NCI-H1930 (cell line): ENCODE data around the gene SKIC8.
"Not testable (repeated sequence)": the region's sequence is repeated elsewhere in the genome, so short reads cannot be mapped to it uniquely, and the experiment has no call there.

ENCODE experiments used
- DNase-seq, 2 experiments: peaks; one replicate each; lab custom pipeline; 2025; lab: John Stamatoyannopoulos, UW

SKIC8 gene

GRCh38 chr15:78251136-78251535, 48.3 kb downstream of the SKIC8 start:
- DNase-seq, result no peak

DNA sequence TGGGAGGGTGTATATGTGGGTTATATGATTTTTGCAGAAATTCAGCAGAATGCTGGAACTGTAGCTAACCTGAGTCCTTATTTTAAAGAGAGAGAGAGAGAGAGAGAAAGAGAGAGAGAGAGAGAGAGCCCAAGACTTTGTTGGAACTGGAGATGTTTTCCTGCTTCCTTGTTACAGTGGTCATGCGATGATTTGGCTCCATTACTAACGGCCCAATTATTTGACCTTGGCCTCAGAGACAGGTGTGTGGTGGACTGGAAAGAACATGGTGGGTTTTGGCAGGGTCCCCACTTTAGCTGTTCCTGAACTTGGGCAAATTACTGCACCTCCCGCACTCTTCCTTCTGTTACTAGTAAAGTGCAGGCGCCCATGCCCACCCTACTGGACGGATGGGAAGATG, 50.3 kb downstream of the SKIC8 start:
- no peak for DNase-seq

DNA sequence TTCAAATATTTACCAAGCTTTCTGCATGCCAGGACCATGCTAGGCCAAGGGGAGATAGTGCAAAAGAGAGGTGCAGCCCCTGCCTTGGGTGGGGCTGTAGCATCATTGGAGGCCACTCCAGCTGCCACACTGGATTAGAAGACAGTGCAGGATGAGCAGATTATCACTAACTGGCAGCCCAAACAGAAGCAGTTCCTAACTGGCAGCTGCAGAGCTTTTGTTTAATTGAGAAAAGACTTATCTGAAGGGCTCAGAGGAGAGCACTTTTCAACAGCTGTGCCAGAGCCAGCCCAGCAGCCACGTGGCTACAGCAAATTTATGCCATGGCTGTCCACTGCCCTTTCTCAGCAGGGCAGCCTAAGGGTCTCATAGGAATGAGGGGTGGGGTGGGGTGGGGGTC, 51.5 kb downstream of the SKIC8 start:
- no peak for DNase-seq

DNA sequence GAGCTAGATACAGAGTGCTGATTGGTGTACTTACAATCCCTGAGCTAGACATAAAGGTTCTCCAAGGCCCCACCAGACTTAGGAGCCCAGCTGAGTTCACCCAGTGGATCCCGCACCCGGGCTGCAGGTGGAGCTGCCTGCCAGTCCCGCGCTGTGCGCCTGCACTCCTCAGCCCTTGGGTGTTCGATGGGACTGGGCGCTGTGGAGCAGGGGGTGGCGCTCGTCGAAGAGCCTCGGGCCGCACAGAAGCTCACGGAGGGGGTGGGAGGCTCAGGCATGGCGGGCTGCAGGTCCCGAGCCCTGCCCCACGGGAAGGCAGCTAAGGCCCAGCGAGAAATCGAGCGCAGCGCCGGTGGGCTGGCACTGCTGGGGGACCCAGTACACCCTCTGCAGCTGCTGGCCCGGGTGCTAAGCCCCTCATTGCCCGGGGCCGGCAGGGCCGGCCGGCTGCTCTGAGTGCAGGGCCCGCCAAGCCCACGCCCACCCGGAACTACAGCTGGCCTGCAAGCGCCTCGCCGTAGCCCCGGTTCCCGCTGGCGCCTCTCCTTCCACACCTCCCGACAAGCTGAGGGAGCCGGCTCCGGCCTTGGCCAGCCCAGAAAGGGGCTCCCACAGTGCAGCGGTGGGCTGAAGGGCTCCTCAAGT, 53.3 kb downstream of the SKIC8 start:
- DNase-seq, result not testable (repeated sequence)

DNA sequence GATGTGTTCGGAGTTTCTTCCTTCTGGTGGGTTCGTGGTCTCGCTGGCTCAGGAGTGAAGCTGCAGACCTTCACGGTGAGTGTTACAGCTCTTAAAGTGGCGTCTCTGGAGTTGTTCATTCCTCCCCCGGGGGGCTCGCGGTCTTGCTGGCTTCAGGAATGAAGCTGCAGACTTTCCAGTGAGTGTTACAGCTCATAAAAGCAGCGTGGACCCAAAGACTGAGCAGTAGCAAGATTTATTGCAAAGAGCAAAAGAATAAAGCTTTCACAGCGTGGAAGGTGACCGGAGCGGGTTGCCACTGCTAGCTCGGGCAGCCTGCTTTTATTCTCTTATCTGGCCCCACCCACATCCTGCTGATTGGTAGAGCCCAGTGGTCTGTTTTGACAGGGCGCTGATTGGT, 54.0 kb downstream of the SKIC8 start:
- DNase-seq, result not testable (repeated sequence)

DNA sequence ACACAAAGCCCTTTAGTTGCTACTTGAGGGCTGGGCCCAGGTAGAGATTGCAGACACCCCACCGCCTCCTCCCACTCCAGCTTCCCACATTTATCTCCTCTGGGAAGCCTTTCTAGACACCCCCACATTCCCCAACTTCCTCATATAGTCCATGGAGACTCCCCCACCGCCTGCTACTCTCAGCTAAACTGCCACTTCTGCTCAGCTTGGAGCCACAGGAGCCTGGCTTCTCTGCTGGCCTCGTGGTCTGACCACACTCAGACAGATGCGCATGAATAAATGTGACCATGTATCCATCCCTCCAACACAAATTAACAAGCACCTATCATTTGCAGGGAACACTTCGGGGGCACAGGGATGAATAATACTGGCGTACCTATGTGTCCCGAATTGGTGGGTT, 54.5 kb downstream of the SKIC8 start:
- no peak for DNase-seq

GRCh38 chr15:78244101-78244500, 55.3 kb downstream of the SKIC8 start:
- DNase-seq, result no peak

GRCh38 chr15:78243491-78243941, 55.9 kb downstream of the SKIC8 start:
- no peak for DNase-seq

DNA sequence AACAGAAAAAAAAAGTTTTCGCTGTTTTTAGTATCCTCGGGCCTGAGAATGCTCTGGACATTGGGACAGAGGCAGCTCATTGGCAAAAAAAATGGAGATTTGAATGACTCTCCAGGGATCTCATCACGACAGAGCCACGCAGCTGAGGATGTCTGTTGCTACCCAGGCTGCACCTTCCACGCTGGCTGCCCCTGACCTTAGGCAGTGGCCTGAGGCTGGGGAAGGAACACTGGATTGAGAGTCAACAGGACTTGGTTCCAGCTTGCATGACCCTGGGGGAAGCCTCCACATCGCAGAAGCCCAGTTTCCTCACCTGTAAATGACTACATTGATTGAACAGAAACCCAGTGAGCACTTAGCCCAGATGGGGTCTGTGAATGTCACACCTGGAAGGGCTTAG, 56.4 kb downstream of the SKIC8 start:
- DNase-seq, result no peak

DNA sequence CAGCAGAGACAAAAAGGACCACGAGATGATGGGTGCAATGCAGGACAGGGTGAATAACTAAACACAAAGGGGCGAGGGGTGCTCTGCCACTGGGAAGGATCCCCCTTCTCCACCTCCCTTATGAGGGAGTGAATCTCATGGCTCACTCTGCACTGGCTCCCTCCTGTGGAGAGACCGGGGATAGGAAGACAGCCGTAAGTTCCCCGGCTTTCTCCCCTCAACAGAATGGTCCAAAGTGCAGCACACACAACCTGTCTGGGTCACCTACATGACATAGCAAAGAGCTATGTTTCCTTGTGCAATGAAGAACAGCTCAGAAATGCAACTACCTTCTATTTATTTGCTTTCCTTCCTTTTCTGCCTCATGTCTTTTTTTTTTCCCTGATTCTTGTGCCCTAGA, 57.3 kb downstream of the SKIC8 start:
- no peak for DNase-seq

GRCh38 chr15:78241017-78241416, 58.4 kb downstream of the SKIC8 start:
- DNase-seq, result peak; percentile 47 to 60

GRCh38 chr15:78239811-78240210, 59.6 kb downstream of the SKIC8 start:
- no peak for DNase-seq

GRCh38 chr15:78237146-78237545, 62.3 kb downstream of the SKIC8 start:
- no peak for DNase-seq

GRCh38 chr15:78236491-78236890, 62.9 kb downstream of the SKIC8 start:
- DNase-seq, result no peak

DNA sequence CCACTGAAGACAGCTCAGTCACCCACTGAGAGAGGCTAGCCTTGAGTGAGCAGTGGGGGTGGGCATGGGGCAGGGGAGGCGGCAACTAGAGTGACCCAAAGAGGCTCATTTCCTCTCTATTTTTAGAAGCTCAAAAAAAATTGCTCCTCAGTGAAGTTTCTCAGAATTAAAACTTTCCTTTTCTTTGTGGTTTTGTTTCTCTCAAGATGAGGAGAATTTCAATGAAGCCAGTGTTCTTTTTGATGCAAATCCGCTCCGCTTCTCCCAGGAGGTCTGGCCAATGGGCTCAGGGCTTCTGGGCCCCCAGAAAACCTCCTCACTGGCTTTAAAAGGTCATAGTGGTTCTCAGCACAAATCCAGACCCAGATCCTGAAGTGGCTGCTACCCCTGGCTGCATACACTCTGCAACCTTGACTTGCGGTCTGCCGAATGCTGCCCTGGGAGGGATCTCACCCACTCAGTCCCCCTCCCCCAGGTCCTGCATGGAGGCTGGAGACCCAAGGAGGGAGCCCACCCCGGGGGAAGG, 64.8 kb downstream of the SKIC8 start, which contains the start of gene ACSBG1:
Gene ACSBG1, minus strand, starts transcription at position 51 of the 526 bp plus-strand sequence. CDS start 64 bp downstream, outside the sequence.
- no peak for DNase-seq

DNA sequence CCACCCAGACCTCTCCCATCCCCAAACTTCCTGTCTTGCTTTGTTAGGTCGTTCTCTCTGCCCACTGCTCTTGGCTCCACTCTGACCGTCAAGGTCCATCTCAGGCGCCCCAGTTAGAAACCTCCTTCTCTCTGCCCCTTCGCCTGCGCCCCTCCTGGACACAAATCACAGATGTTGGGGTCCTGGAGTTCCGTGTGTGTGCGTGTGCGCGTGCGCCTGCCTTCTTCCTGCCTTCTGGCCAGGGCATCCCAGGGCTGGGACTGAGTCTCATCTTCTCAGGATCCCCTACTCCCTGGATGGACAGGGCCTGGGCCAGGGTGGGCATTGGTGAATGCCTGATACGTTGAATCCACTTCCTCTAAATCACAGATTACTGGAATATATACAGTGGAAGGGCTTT, 65.9 kb downstream of the SKIC8 start:
- no peak for DNase-seq
